ENCODE results near the gene LCLAT1. TPM values are rescaled to one million over a fixed set of nuclear protein-coding genes. Genes with fewer than 3 reads are reported as not detected.

The LCLAT1 gene
- total RNA-seq, 2 donors from 2014 or later, result 18.8 to 28.2 TPM

GRCh38 chr2:30437809-30438548, 9.1 kb upstream of the LCLAT1 start:
- Histone ChIP-seq H3K4me1 (replicated peaks) (no peaks in the 10 kb centered on the region), H3K27me3 (replicated peaks; ENCODE audit: insufficient read depth) (no peaks in the 10 kb centered on the region), H3K27ac (no peak overlapping the region), H3K4me3 (no peak overlapping the region), H3K9me3 (no peaks in the 10 kb centered on the region), H3K36me3 (no peaks in the 10 kb centered on the region)
- WGBS, result 74% methylated on average over 4 of the region's 4 CpGs
- intact Hi-C loops (cut with DNase I), result no loop called here
- DNase-seq (ENCODE audit: low spot score), result no peak
- TF ChIP-seq CTCF (IDR thresholded peaks at IDR 0.05) (no peak), POLR2AphosphoS5 (IDR thresholded peaks at IDR 0.05) (no peak), POLR2A (IDR thresholded peaks at IDR 0.05) (no peak)

GRCh38 chr2:30439296-30439695, 7.8 kb upstream of the LCLAT1 start:
- intact Hi-C loops (cut with DNase I), result no loop called here

GRCh38 chr2:30439879-30440278, 7.2 kb upstream of the LCLAT1 start:
- 94% methylated on average over 5 of the region's 5 CpGs for WGBS
- no peaks in the 10 kb centered on the region for H3K36me3 ChIP-seq
- no peak for DNase-seq (ENCODE audit: low spot score)
- TF ChIP-seq CTCF (IDR thresholded peaks at IDR 0.05) (no peak), POLR2A (IDR thresholded peaks at IDR 0.05) (no peak), POLR2AphosphoS5 (IDR thresholded peaks at IDR 0.05) (no peak)
- no peak overlapping the region for H3K27ac ChIP-seq
- intact Hi-C loops (cut with DNase I), result loop anchor here (10.0 kb wide), 2 partner anchors 265 to 275 kb away; no protein-coding TSS in a partner anchor
- H3K27me3 ChIP-seq (replicated peaks; ENCODE audit: insufficient read depth), result no peaks in the 10 kb centered on the region
- no peak overlapping the region for H3K4me3 ChIP-seq
- no peaks in the 10 kb centered on the region for H3K4me1 ChIP-seq (replicated peaks)
- H3K9me3 ChIP-seq, result no peaks in the 10 kb centered on the region

More at GRCh38 chr2:30439296-30439695, 7.8 kb upstream of the LCLAT1 start:
- no peaks in the 10 kb centered on the region for H3K27me3 ChIP-seq (replicated peaks; ENCODE audit: insufficient read depth)
- no peaks in the 10 kb centered on the region for H3K36me3 ChIP-seq
- no peak overlapping the region for H3K27ac ChIP-seq
- H3K9me3 ChIP-seq, result no peaks in the 10 kb centered on the region
- WGBS, result 82% methylated on average over 3 of the region's 3 CpGs
- no peak for DNase-seq (ENCODE audit: low spot score)
- TF ChIP-seq POLR2AphosphoS5 (IDR thresholded peaks at IDR 0.05) (no peak), POLR2A (IDR thresholded peaks at IDR 0.05) (no peak), CTCF (IDR thresholded peaks at IDR 0.05) (no peak)
- H3K4me3 ChIP-seq, result no peak overlapping the region
- H3K4me1 ChIP-seq (replicated peaks), result no peaks in the 10 kb centered on the region

- no peaks in the 10 kb centered on the region for H3K27me3 ChIP-seq (replicated peaks; ENCODE audit: insufficient read depth)
- intact Hi-C loops (cut with DNase I), result loop anchor here (10.0 kb wide), 2 partner anchors 264 to 276 kb away; no protein-coding TSS in a partner anchor
- H3K27ac ChIP-seq, result no peak overlapping the region
- no peak for TF ChIP-seq POLR2A (IDR thresholded peaks at IDR 0.05)
- no peaks in the 10 kb centered on the region for H3K9me3 ChIP-seq
- WGBS, result 88% methylated on average over 7 of the region's 7 CpGs
- no peaks in the 10 kb centered on the region for H3K4me1 ChIP-seq (replicated peaks)
- DNase-seq (ENCODE audit: low spot score), result no peak
- no peaks in the 10 kb centered on the region for H3K36me3 ChIP-seq
- no peak overlapping the region for H3K4me3 ChIP-seq
Observed at GRCh38 chr2:30441023-30441422, 6.0 kb upstream of the LCLAT1 start.

- Histone ChIP-seq H3K27ac (no peak overlapping the region), H3K36me3 (no peaks in the 10 kb centered on the region), H3K4me1 (replicated peaks) (no peaks in the 10 kb centered on the region), H3K9me3 (no peaks in the 10 kb centered on the region), H3K4me3 (no peak overlapping the region), H3K27me3 (replicated peaks; ENCODE audit: insufficient read depth) (no peaks in the 10 kb centered on the region)
- TF ChIP-seq POLR2AphosphoS5 (IDR thresholded peaks at IDR 0.05) (no peak), CTCF (IDR thresholded peaks at IDR 0.05) (no peak), POLR2A (IDR thresholded peaks at IDR 0.05) (no peak)
- intact Hi-C loops (cut with DNase I), result loop anchor here (10.0 kb wide), 2 partner anchors 262 to 278 kb away; no protein-coding TSS in a partner anchor
- no peak for DNase-seq (ENCODE audit: low spot score)
Observed at GRCh38 chr2:30443081-30443480, 4.0 kb upstream of the LCLAT1 start.

All from prostate gland (tissue), 2 donors.